IMR-90 (cell line): ENCODE data around the gene ZNF408. TPM values are rescaled to one million over a fixed set of nuclear protein-coding genes. Genes with fewer than 3 reads are reported as not detected.
A peak's percentile ranks its signal among the peaks of the same experiment; 100 is the strongest.

Experiments used
- ATAC-seq: fragments of 200-7000 bp; cut with Tn5 transposase; 2 replicates; pipeline ENCODE4 v1.9.1; 2020; ENCODE audit warnings: low read depth, mild to moderate bottlenecking, moderate library complexity
- BruUV-seq: library from RNA; stranded (reverse); fragments of 400-500 nt; replicated peaks from 2 replicates; lab custom pipeline; 2021; lab: Mats Ljungman, UMichigan
- CTCF ChIA-PET: fragments of 300-600 bp; formaldehyde crosslinking; extraction: SDS; loops from one replicate; lab custom pipeline; 2021; ENCODE audit warnings: antibody characterized with exemption; lab: Yijun Ruan, JAX
- POLR2A ChIA-PET: fragments of 300-600 bp; sonication (Branson Sonifier 250); formaldehyde crosslinking; loops from one replicate; lab custom pipeline; 2022; ENCODE audit warnings: antibody characterized with exemption; ENCODE audit not compliant: unreplicated experiment; lab: Charles Lee
- DNase-seq: peaks from one replicate; pipeline ENCODE4 v3.0.0; 2013
- H2AFZ ChIP-seq: replicated peaks from 2 replicates; pipeline ENCODE3; 2013; ENCODE audit warnings: low read length, mild to moderate bottlenecking; ENCODE audit not compliant: poor library complexity
- H2AK5ac ChIP-seq: 2 replicates; pipeline ENCODE4 v1.6.1; 2013; ENCODE audit warnings: low read depth, low read length, inconsistent platforms
- H2AK9ac ChIP-seq: replicated peaks from 2 replicates; pipeline ENCODE3; 2013; ENCODE audit warnings: mild to moderate bottlenecking, low read depth, low read length, moderate library complexity; ENCODE audit not compliant: poor library complexity
- H2BK120ac ChIP-seq: 2 replicates; pipeline ENCODE4 v1.6.1; 2013; ENCODE audit warnings: low read depth, low read length, inconsistent platforms
- H2BK15ac ChIP-seq: 3 replicates; pipeline ENCODE4 v1.6.1; 2013; ENCODE audit warnings: low read depth, low read length, inconsistent platforms
- H2BK20ac ChIP-seq: 2 replicates; pipeline ENCODE4 v1.6.1; 2013; ENCODE audit warnings: low read depth, mild to moderate bottlenecking, inconsistent platforms, low read length, moderate library complexity
- H2BK5ac ChIP-seq: 2 replicates; pipeline ENCODE4 v1.6.1; 2013; ENCODE audit warnings: mild to moderate bottlenecking, low read depth, low read length, inconsistent platforms; ENCODE audit not compliant: poor library complexity, severe bottlenecking
- H3K14ac ChIP-seq: replicated peaks from 2 replicates; pipeline ENCODE4 v1.6.1; 2013; ENCODE audit warnings: low read depth, low read length, inconsistent platforms
- H3K18ac ChIP-seq: 2 replicates; pipeline ENCODE4 v1.6.1; 2013; ENCODE audit warnings: low read depth, low read length, control low read depth
- H3K23ac ChIP-seq: 2 replicates; pipeline ENCODE4 v1.6.1; 2013; ENCODE audit warnings: low read depth, low read length, inconsistent platforms
- H3K27ac ChIP-seq: 2 replicates; pipeline ENCODE4 v1.5.1; 2013; ENCODE audit warnings: mild to moderate bottlenecking, control low read depth, low read length; ENCODE audit not compliant: insufficient read depth
- H3K27me3 ChIP-seq: 2 replicates; pipeline ENCODE4 v1.6.1; 2013; ENCODE audit warnings: low read length; ENCODE audit not compliant: control insufficient read depth, insufficient read depth
- H3K36me3 ChIP-seq: 2 replicates; pipeline ENCODE4 v1.6.1; 2013; ENCODE audit warnings: low read length, mixed read lengths; ENCODE audit not compliant: control insufficient read depth, insufficient read depth
- H3K4ac ChIP-seq: 2 replicates; pipeline ENCODE4 v1.6.1; 2013; ENCODE audit warnings: low read depth, low read length, inconsistent platforms
- H3K4me1 ChIP-seq: 2 replicates; pipeline ENCODE4 v1.6.1; 2013; ENCODE audit warnings: low read length, mixed read lengths; ENCODE audit not compliant: control insufficient read depth, insufficient read depth
- H3K4me2 ChIP-seq: 2 replicates; pipeline ENCODE4 v1.6.1; 2013; ENCODE audit warnings: low read depth, mild to moderate bottlenecking, control low read depth, low read length, moderate library complexity
- H3K4me3 ChIP-seq: 2 replicates; pipeline ENCODE4 v1.5.1; 2013; ENCODE audit warnings: low read depth, mild to moderate bottlenecking, control low read depth, low read length, moderate library complexity; ENCODE audit not compliant: insufficient read depth
- H3K56ac ChIP-seq: 2 replicates; pipeline ENCODE4 v1.6.1; 2013; ENCODE audit warnings: low read length, inconsistent platforms; ENCODE audit not compliant: insufficient read depth; ENCODE audit errors: extremely low read depth
- H3K79me1 ChIP-seq, 2 experiments: 2 replicates each; pipeline ENCODE4 v1.6.1; 2013; ENCODE audit warnings: low read length in 2 of 2, inconsistent platforms in 1 of 2, low read depth in 1 of 2
- H3K9ac ChIP-seq: 2 replicates; pipeline ENCODE4 v1.6.1; 2013; ENCODE audit warnings: low read depth, low read length, control low read depth
- H3K9me1 ChIP-seq: 2 replicates; pipeline ENCODE4 v1.6.1; 2013; ENCODE audit warnings: low read length, inconsistent platforms; ENCODE audit not compliant: insufficient read depth
- H3K9me3 ChIP-seq: 2 replicates; pipeline ENCODE4 v1.6.1; 2013; ENCODE audit warnings: low read length; ENCODE audit not compliant: control insufficient read depth, insufficient read depth
- H4K20me1 ChIP-seq: 2 replicates; pipeline ENCODE4 v1.6.1; 2013; ENCODE audit warnings: low read length, inconsistent platforms; ENCODE audit not compliant: insufficient read depth
- H4K5ac ChIP-seq: 2 replicates; pipeline ENCODE4 v1.6.1; 2013; ENCODE audit warnings: mild to moderate bottlenecking, low read depth, low read length, control low read depth
- H4K8ac ChIP-seq, 2 experiments: 2 replicates each; pipeline ENCODE4 v1.6.1; 2013; ENCODE audit warnings: low read depth in 2 of 2, low read length in 2 of 2, control low read depth in 1 of 2, inconsistent platforms in 1 of 2
- H4K91ac ChIP-seq: 2 replicates; pipeline ENCODE4 v1.6.1; 2013; ENCODE audit warnings: low read depth, low read length, inconsistent platforms; ENCODE audit not compliant: insufficient read depth
- BHLHE40 ChIP-seq: fragments of 150-350 bp; IDR thresholded peaks from 2 replicates; pipeline ENCODE4 v1.6.1; 2016; ENCODE audit warnings: mild to moderate bottlenecking, low read depth, low read length
- CHD1 ChIP-seq: IDR thresholded peaks from 2 replicates; pipeline ENCODE4 v1.6.1; 2012; ENCODE audit warnings: low read depth, low read length, improper control_type of control experiment
- CTCF ChIP-seq: conservative IDR thresholded peaks from 2 replicates; pipeline ENCODE4 v1.5.1; 2012; ENCODE audit warnings: mild to moderate bottlenecking, low read depth, low read length, improper control_type of control experiment
- FOS ChIP-seq: fragments of 150-350 bp; IDR thresholded peaks from 2 replicates; pipeline ENCODE4 v1.6.1; 2016; ENCODE audit warnings: low read depth, low read length
- MAFK ChIP-seq: IDR thresholded peaks from 2 replicates; pipeline ENCODE4 v1.6.1; 2012; ENCODE audit warnings: low read depth, low read length, improper control_type of control experiment
- MAZ ChIP-seq: IDR thresholded peaks from 2 replicates; pipeline ENCODE4 v1.6.1; 2012; ENCODE audit warnings: low read depth, mild to moderate bottlenecking, low read length, improper control_type of control experiment, moderate library complexity, borderline replicate concordance
- MXI1 ChIP-seq: IDR thresholded peaks from 2 replicates; pipeline ENCODE4 v1.6.1; 2012; ENCODE audit warnings: low read depth, mild to moderate bottlenecking, low read length, moderate library complexity, borderline replicate concordance
- NFE2L2 ChIP-seq: fragments of 150-350 bp; IDR thresholded peaks from 2 replicates; pipeline ENCODE4 v1.6.1; 2016; ENCODE audit warnings: low read depth, mild to moderate bottlenecking, low read length
- POLR2A ChIP-seq: IDR thresholded peaks from 2 replicates; pipeline ENCODE4 v1.6.1; 2012; ENCODE audit warnings: mild to moderate bottlenecking, low read depth, low read length
- RAD21 ChIP-seq: IDR thresholded peaks from 2 replicates; pipeline ENCODE4 v1.6.1; 2012; ENCODE audit warnings: low read length, improper control_type of control experiment
- RFX5 ChIP-seq: IDR thresholded peaks from 2 replicates; pipeline ENCODE4 v1.8.0; 2012; ENCODE audit warnings: low read depth, mild to moderate bottlenecking, low read length, moderate library complexity
- WGBS, 2 experiments: methylation state at CpG; one replicate each; pipeline versions ENCODE4 v1.1.5 to v1.1.7; 2013; ENCODE audit warnings: missing lambda C conversion rate in 2 of 2; ENCODE audit not compliant: insufficient read length in 1 of 2; ENCODE audit errors: extremely low coverage in 2 of 2; 5-methylcytosine and 5-hydroxymethylcytosine counted together
- dilution Hi-C: fragments of 300-500 bp; cut with HindIII; formaldehyde crosslinking; loops from one replicate; pipeline ENCODE4 v1.14.3; 2018; ENCODE audit warnings: low sequenced_read_pairs; ENCODE audit not compliant: unreplicated experiment
- in situ Hi-C: fragments of 300-500 bp; cut with MboI; formaldehyde crosslinking; loops from 3 replicates; pipeline ENCODE4 v1.14.3; 2019; ENCODE audit warnings: low sequenced_read_pairs, inconsistent platforms, mixed read lengths
- intact Hi-C: fragments of 100-400 bp; cut with micrococcal nuclease; formaldehyde crosslinking; loops from 2 replicates; pipeline ENCODE4 v1.10.0; 2022
- polyA plus RNA-seq, 3 experiments: library from polyadenylated mRNA; depleted of rRNA; stranded (reverse); fragments of >200 nt; gene quantifications; 2 replicates each; pipeline ENCODE4 v1.2.3, GENCODE V29; 2012; ENCODE audit warnings: low replicate concordance in 1 of 3
- total RNA-seq: library from RNA; depleted of rRNA; stranded (reverse); fragments of >200 nt; gene quantifications from 2 replicates; pipeline ENCODE4 v1.2.3, GENCODE V29; 2012
- TF ChIP-seq, protein P1 (sequence below): fragments of 150-350 bp; IDR thresholded peaks from 2 replicates; pipeline ENCODE4 v1.6.1; 2017; ENCODE audit warnings: mild to moderate bottlenecking, antibody characterized with exemption, low read length, low read depth

ZNF408 gene
- total and polyA plus RNA-seq, 2 of the 4 experiments (the other 2 are of a cell fraction) = 9.5 to 11.1 TPM

DNA sequence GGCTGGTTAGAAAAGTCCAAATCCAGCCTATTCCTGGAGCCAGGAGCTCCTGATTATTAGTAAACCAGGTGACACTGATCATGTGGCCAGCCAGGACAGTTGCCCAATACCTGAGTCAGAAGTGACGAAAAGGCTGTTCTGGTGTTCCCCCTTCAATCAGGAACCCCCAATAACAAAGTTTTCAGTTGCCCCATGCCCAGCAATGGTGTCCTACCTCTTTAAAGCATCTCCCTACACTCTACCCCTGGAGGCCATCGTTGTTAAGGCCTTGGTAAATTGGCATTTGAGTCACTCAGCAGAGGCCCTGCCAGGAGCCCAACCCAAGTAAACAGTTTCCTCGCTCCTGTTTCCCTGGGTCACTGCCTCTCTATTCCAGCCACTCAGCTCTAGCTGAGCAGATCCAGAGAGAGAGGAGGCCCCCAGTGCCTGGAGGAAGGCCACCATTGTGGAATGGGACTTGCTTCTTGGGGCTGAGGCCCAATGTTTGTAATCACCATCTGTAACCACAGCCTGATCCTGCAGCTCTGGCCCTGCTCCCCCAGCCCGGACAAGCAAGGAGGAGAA lies 25.5 kb upstream of the ZNF408 start (continued):
- TF ChIP-seq, protein P1, sequence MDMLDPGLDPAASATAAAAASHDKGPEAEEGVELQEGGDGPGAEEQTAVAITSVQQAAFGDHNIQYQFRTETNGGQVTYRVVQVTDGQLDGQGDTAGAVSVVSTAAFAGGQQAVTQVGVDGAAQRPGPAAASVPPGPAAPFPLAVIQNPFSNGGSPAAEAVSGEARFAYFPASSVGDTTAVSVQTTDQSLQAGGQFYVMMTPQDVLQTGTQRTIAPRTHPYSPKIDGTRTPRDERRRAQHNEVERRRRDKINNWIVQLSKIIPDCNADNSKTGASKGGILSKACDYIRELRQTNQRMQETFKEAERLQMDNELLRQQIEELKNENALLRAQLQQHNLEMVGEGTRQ = peak; percentile 81

DNA sequence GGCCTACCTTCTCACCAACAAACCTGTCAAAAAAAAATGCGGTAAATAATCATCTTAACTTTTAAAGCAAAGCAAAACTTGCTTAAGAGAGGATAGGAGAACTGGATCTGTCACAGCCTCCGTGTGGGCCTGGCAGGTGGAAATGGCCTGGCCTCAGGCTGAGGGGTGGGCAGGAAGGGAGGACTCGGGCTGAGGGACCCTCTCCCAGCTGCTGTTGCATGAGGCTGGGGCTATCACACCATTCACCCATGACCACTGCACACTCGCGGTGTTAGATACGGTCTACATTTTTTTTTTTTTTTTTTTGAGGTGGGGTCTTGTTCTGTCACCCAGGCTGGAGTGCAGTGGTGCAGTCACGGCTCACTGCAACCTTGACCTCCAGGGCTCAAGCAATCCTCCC lies 24.9 kb upstream of the ZNF408 start:
- Histone ChIP-seq H4K20me1 (0 out of 2 replicates have a peak, but pooled peaks cover 3% of the 10 kb centered on the region), H3K56ac (no peak overlapping the region), H3K9me1 (peaks cover 8% of the 10 kb centered on the region; the same call in 1 of the 2 replicates), H3K9me3 (no peaks in the 10 kb centered on the region), H4K8ac (peak overlapping the region in 1 of 2 experiments; percentile 56; a peak in 1 of 4 replicates), H3K18ac (peak overlapping the region; percentile 16), H4K91ac (peak overlapping the region; percentile 8; the same call in 1 of the 2 replicates), H2AFZ (no peak overlapping the region), H2AK9ac (peak overlapping the region; percentile 74), H3K27me3 (no peaks in the 10 kb centered on the region), H3K36me3 (peaks cover 60% of the 10 kb centered on the region), H3K4me3 (no peak overlapping the region), H3K79me1 (peaks cover 0 to 8% of the 10 kb centered on the region in 2 experiments; a peak in 1 of 4 replicates), H3K27ac (peak overlapping the region; percentile 8; the same call in 1 of the 2 replicates), H2BK120ac (no peak overlapping the region), H2BK5ac (peak overlapping the region; percentile 40), H4K5ac (peak overlapping the region; percentile 77), H3K4me2 (no peak overlapping the region), H3K4ac (peak overlapping the region; percentile 82; the same call in 1 of the 2 replicates), H3K14ac (no peak overlapping the region), H2BK20ac (no peak overlapping the region), H2AK5ac (no peak overlapping the region), H3K23ac (no peak overlapping the region), H3K4me1 (peaks cover 10% of the 10 kb centered on the region), H3K9ac (no peak overlapping the region), H2BK15ac (no peak overlapping the region)
- dilution Hi-C loops (no loop called here), in situ Hi-C loops (no loop called here), intact Hi-C loops (no loop called here)
- TF ChIP-seq CTCF (no peak), MAFK (no peak), POLR2A (no peak), RFX5 (no peak), MAZ (no peak), NFE2L2 (no peak), CHD1 (no peak), FOS (no peak), RAD21 (no peak), MXI1 (no peak), BHLHE40 (no peak)
- TF ChIP-seq, protein P1 = no peak
- ChIA-PET POLR2A (no interaction called here), CTCF (no interaction called here)
- ATAC-seq (no peak), DNase-seq (no peak)
- BruUV-seq = no TSS peak
- no CpG with 5 or more reads among the region's 7 CpGs for WGBS, 2 experiments
